ENCODE measurements around the gene TSPAN7. TPM values are rescaled to one million over a fixed set of nuclear protein-coding genes. Genes with fewer than 3 reads are reported as not detected.

TSPAN7 gene
- total and polyA plus RNA-seq, 10 donors: 7.2 to 158 (median 58.5) TPM

- no peak for TF ChIP-seq POLR2A (IDR thresholded peaks at IDR 0.05)
- TF ChIP-seq, protein P1, sequence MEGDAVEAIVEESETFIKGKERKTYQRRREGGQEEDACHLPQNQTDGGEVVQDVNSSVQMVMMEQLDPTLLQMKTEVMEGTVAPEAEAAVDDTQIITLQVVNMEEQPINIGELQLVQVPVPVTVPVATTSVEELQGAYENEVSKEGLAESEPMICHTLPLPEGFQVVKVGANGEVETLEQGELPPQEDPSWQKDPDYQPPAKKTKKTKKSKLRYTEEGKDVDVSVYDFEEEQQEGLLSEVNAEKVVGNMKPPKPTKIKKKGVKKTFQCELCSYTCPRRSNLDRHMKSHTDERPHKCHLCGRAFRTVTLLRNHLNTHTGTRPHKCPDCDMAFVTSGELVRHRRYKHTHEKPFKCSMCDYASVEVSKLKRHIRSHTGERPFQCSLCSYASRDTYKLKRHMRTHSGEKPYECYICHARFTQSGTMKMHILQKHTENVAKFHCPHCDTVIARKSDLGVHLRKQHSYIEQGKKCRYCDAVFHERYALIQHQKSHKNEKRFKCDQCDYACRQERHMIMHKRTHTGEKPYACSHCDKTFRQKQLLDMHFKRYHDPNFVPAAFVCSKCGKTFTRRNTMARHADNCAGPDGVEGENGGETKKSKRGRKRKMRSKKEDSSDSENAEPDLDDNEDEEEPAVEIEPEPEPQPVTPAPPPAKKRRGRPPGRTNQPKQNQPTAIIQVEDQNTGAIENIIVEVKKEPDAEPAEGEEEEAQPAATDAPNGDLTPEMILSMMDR (IDR thresholded peaks at IDR 0.05 in 8 of 11, conservative IDR thresholded peaks at IDR 0.05 in 3 of 11): no peak
- TF ChIP-seq POLR2AphosphoS5 (IDR thresholded peaks at IDR 0.05): no peak
- no peaks in the 10 kb centered on the region for H3K4me1 ChIP-seq
- H3K27me3 ChIP-seq (replicated peaks in 1 of 7): peaks cover 0 to 14% (median 0%) of the 10 kb centered on the region in 7 donors
- H3K27ac ChIP-seq: peak overlapping the region in 3 of 8 donors; percentile 7 to 24 (median 17)
- no peak overlapping the region for H3K4me3 ChIP-seq
- 26 to 49% (median 38%) methylated on average over 3 of the region's 3 CpGs for WGBS, 5 donors
- no peak for DNase-seq
- H3K36me3 ChIP-seq: no peaks in the 10 kb centered on the region
- intact Hi-C loops (cut with DNase I; ENCODE audit: low total_unique reads): no loop called here
- H3K9me3 ChIP-seq: no peaks in the 10 kb centered on the region
Observed at GRCh38 chrX:38599796-38600755, 38.7 kb downstream of the TSPAN7 start.

- no peak for TF ChIP-seq POLR2A (IDR thresholded peaks at IDR 0.05)
- no peak for TF ChIP-seq POLR2AphosphoS5 (IDR thresholded peaks at IDR 0.05)
- Histone ChIP-seq H3K27me3 (replicated peaks in 1 of 7) (peaks cover 0 to 14% (median 0%) of the 10 kb centered on the region in 7 donors), H3K9me3 (no peaks in the 10 kb centered on the region), H3K36me3 (no peaks in the 10 kb centered on the region), H3K4me3 (no peak overlapping the region), H3K4me1 (no peaks in the 10 kb centered on the region), H3K27ac (no peak overlapping the region)
- intact Hi-C loops (cut with DNase I; ENCODE audit: low total_unique reads): no loop called here
- DNase-seq: no peak
Observed at GRCh38 chrX:38601866-38602265, 40.5 kb downstream of the TSPAN7 start.

DNA sequence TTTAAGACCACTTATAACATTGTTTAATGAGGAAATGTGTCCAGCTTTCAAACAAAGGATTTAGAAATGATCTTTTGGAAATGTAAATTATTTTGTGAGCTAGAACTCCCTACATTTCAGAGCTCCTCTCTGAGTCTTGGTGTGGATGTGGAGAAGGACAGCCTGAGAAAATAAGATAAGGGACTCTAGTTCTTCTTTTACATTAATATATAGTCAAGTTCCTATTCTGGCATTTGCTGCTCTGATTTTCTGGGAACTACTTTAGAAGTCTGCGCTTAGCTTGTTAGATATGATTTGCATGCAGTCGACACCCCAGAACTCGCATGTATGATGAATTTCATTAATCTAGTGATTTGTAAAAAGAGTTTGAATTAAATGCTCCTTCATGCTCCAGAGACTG is 45.5 kb downstream of the TSPAN7 start:
- 35 to 62% (median 54%) methylated on average over 3 of the region's 3 CpGs for WGBS, 5 donors
- intact Hi-C loops (cut with DNase I; ENCODE audit: low total_unique reads): no loop called here

GRCh38 chrX:38607976-38608375 is 46.6 kb downstream of the TSPAN7 start:
- no peak overlapping the region for H3K4me3 ChIP-seq
- H3K36me3 ChIP-seq: no peaks in the 10 kb centered on the region
- 1 to 27% (median 7%) methylated on average over 4 of the region's 4 CpGs for WGBS, 5 donors
- H3K27ac ChIP-seq: no peak overlapping the region
- H3K27me3 ChIP-seq (replicated peaks in 1 of 7): peaks cover 0 to 6% (median 0%) of the 10 kb centered on the region in 7 donors
- TF ChIP-seq POLR2A (IDR thresholded peaks at IDR 0.05): no peak
- TF ChIP-seq, protein P1 (IDR thresholded peaks at IDR 0.05 in 8 of 11, conservative IDR thresholded peaks at IDR 0.05 in 3 of 11): no peak
- intact Hi-C loops (cut with DNase I; ENCODE audit: low total_unique reads): no loop called here
- no peaks in the 10 kb centered on the region for H3K9me3 ChIP-seq
- no peaks in the 10 kb centered on the region for H3K4me1 ChIP-seq
- no peak for DNase-seq

More for the DNA sequence above, 45.5 kb downstream of the TSPAN7 start:
- Histone ChIP-seq H3K4me3 (no peak overlapping the region), H3K4me1 (no peaks in the 10 kb centered on the region), H3K27ac (no peak overlapping the region), H3K9me3 (no peaks in the 10 kb centered on the region), H3K27me3 (replicated peaks in 1 of 7) (peaks cover 0 to 7% (median 0%) of the 10 kb centered on the region in 7 donors), H3K36me3 (no peaks in the 10 kb centered on the region)
- no peak for TF ChIP-seq POLR2A (IDR thresholded peaks at IDR 0.05)
- TF ChIP-seq POLR2AphosphoS5 (IDR thresholded peaks at IDR 0.05): no peak
- TF ChIP-seq, protein P1 (IDR thresholded peaks at IDR 0.05 in 8 of 11, conservative IDR thresholded peaks at IDR 0.05 in 3 of 11): no peak
- DNase-seq: no peak

Data from spleen (tissue), 11 donors.